HG03039 (cell line): ENCODE measurements around the gene KRTAP22-1.

Source experiments
- ATAC-seq: cut with Tn5 transposase; IDR thresholded peaks from one replicate; pipeline ENCODE4 v1.9.1; 2021; ENCODE audit warnings: mild to moderate bottlenecking, moderate library complexity; ENCODE audit not compliant: unreplicated experiment

Gene KRTAP22-1

GRCh38 chr21:30623362-30623761 lies 22.5 kb downstream of the KRTAP22-1 start:
- no peak for ATAC-seq

- no peak for ATAC-seq
Observed at GRCh38 chr21:30625449-30626165, 24.7 kb downstream of the KRTAP22-1 start.

DNA sequence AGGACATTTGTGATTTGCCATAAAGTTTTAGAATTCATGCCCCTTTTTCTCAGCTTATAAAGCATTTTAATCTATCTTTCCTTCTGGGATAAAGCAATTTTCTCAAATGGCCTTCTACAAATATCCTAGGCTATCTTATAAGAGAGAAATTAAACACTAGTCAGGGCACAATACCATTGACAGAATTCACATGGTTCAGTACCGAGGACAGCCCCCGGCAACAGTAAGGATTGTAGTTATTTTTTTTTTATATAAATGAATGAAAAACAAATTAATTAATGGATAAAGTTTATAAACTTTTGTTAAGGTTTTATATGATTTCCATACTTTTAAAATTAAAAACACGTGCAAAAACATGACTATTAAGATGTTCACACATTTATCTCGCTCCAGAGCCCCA lies 27.2 kb downstream of the KRTAP22-1 start:
- ATAC-seq = no peak

- no peak for ATAC-seq
Observed at GRCh38 chr21:30629200-30629599, 28.3 kb downstream of the KRTAP22-1 start.

DNA sequence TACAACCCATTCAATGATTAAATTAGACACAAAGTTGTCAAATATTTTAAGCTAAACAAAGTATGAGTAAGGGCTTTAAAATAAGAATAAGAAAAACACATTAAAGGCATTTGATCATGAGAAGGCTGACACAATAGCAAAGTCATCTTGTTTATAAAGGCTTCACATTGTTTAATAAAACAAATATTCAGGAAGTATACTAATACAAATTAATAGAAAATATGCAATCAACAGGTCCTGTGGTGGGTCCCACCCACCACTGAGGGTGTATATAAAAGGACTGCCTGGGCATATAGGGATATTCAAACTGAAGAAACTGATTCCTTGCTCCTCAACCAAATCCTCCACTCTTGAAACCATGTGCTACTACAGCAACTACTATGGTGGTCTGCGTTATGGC lies 34.0 kb downstream of the KRTAP22-1 start, which contains the start of gene KRTAP20-2:
Gene KRTAP20-2, plus strand, starts transcription at position 301 of the 400 bp plus-strand sequence. Its CDS starts 58 bp downstream, at position 359.
- no peak for ATAC-seq

GRCh38 chr21:30638686-30639085 lies 37.8 kb downstream of the KRTAP22-1 start:
- no peak for ATAC-seq

DNA sequence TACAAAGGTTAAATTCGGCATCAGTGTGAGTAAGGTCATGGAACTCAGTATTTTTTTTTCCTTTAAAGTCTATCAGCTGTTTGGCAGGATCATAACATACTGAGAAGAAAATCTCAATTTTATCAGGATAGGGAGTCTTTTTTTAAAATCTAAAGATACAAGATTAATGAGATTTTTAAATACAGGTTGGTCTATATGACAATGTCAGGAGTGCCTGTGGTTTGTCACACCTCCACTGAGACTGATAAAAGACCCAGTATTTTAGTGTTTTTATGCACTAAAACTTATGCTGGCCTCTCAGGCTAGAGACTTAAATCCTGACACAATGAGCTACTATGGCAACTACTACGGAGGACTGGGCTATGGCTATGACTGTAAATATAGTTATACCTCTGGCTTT lies 41.7 kb downstream of the KRTAP22-1 start, which contains the start of gene KRTAP20-3:
Gene KRTAP20-3, plus strand, starts transcription at position 301 of the 400 bp plus-strand sequence.
- ATAC-seq = no peak

- no peak for ATAC-seq
Observed at GRCh38 chr21:30646904-30647414, 46.1 kb downstream of the KRTAP22-1 start.
